Thyroid gland (tissue), 4 donors: Measurements from ENCODE around the gene IRF9. TPM values are rescaled to one million over a fixed set of nuclear protein-coding genes. Genes with fewer than 3 reads are reported as not detected.
"Not testable (repeated sequence)": the region's sequence is repeated elsewhere in the genome, so short reads cannot be mapped to it uniquely, and the experiment has no call there.

Experiments
- DNase-seq, 2 donors: peaks; one replicate each; pipeline ENCODE4 v3.0.0-alpha.2; 2019
- H3K27ac ChIP-seq, 3 donors: fragments of 200-600 bp; sonication (generic); 1 replicate in 2 of 3; 2 replicates in 1 of 3; pipeline ENCODE4 v1.5.1; 2016 to 2019; ENCODE audit warnings: mild to moderate bottlenecking in 1 of 3, moderate library complexity in 1 of 3
- H3K27me3 ChIP-seq: fragments of 200-600 bp; sonication (generic); one replicate; pipeline ENCODE4 v1.5.1; 2019
- H3K36me3 ChIP-seq, 2 donors: fragments of 200-600 bp; sonication (generic); one replicate each; pipeline ENCODE4 v1.5.1; 2016 to 2019
- H3K4me1 ChIP-seq, 2 donors: fragments of 200-600 bp; sonication (generic); one replicate each; pipeline ENCODE4 v1.5.1; 2017 to 2019
- H3K4me3 ChIP-seq, 3 donors: fragments of 200-600 bp; sonication (generic); replicated peaks in 1 of 3; 1 replicate in 2 of 3; 2 replicates in 1 of 3; pipeline ENCODE4 v1.5.1; 2016; ENCODE audit warnings: mild to moderate bottlenecking in 1 of 3
- H3K9me3 ChIP-seq: fragments of 200-600 bp; sonication (generic); one replicate; pipeline ENCODE4 v1.5.1; 2017
- POLR2A ChIP-seq, 2 donors: fragments of 450-650 bp; IDR thresholded peaks; one replicate each; pipeline ENCODE4 v1.6.1; 2017; ENCODE audit warnings: antibody characterized with exemption in 2 of 2, mild to moderate bottlenecking in 2 of 2, moderate library complexity in 1 of 2
- WGBS, 2 donors: methylation state at CpG; one replicate each; pipeline ENCODE4 v1.1.5; 2017; 5-methylcytosine and 5-hydroxymethylcytosine counted together
- intact Hi-C: fragments of 100-400 bp; cut with DNase I; formaldehyde crosslinking; loops from one replicate; pipeline ENCODE4 v1.15.1; 2023
- total RNA-seq, 4 donors: library from RNA; depleted of rRNA; stranded (reverse); fragments of >200 nt; gene quantifications; one replicate each; pipeline ENCODE4 v1.2.3, GENCODE V29; 2016
- TF ChIP-seq, protein P1 (sequence below), 6 experiments: fragments of 200-600 bp in 3 of 6; fragments of 450-650 bp in 3 of 6; sonication (generic) in 3 of 6; IDR thresholded peaks; one replicate each; pipeline ENCODE4 v1.5.1; 2016 to 2019; ENCODE audit warnings: antibody characterized with exemption in 6 of 6, mild to moderate bottlenecking in 2 of 6, inconsistent platforms in 1 of 6, moderate library complexity in 1 of 6

The IRF9 gene
- total RNA-seq, 4 donors from 2014 or later, result 55.1 to 92.3 (median 70.0) TPM

DNA sequence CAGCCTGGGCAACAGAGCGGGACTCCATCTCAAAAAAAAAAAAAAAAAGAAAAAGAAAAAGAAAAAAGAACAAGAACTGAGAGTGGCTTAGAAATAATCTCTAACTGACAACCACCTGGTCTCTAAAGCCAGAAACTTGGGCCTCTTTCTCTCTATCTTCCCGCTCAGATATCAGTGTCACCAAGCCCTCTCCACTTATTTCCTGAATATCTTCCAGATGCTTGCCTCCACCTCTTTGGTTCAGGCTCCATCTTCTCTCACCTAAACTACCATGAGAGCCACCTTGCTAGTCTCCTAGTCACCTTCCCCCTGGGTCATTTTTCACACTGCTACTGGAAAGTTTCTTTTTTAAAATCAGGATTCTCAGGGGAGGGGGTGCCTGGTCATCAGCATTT, 36.0 kb downstream of the IRF9 start:
- no peak overlapping the region for H3K27ac ChIP-seq
- 98% methylated on average over 2 of the region's 2 CpGs for WGBS, 2 donors
- no peak overlapping the region for H3K4me3 ChIP-seq
- TF ChIP-seq POLR2A (IDR thresholded peaks at IDR 0.05), result no peak
- TF ChIP-seq, protein P1, sequence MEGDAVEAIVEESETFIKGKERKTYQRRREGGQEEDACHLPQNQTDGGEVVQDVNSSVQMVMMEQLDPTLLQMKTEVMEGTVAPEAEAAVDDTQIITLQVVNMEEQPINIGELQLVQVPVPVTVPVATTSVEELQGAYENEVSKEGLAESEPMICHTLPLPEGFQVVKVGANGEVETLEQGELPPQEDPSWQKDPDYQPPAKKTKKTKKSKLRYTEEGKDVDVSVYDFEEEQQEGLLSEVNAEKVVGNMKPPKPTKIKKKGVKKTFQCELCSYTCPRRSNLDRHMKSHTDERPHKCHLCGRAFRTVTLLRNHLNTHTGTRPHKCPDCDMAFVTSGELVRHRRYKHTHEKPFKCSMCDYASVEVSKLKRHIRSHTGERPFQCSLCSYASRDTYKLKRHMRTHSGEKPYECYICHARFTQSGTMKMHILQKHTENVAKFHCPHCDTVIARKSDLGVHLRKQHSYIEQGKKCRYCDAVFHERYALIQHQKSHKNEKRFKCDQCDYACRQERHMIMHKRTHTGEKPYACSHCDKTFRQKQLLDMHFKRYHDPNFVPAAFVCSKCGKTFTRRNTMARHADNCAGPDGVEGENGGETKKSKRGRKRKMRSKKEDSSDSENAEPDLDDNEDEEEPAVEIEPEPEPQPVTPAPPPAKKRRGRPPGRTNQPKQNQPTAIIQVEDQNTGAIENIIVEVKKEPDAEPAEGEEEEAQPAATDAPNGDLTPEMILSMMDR (IDR thresholded peaks at IDR 0.05), result no peak
- no peaks in the 10 kb centered on the region for H3K9me3 ChIP-seq
- no peak for DNase-seq
- H3K4me1 ChIP-seq, result peaks cover 17 to 31% of the 10 kb centered on the region in 2 donors
- intact Hi-C loops, result no loop called here
- peaks cover 5 to 9% of the 10 kb centered on the region in 2 donors for H3K36me3 ChIP-seq
- no peaks in the 10 kb centered on the region for H3K27me3 ChIP-seq

DNA sequence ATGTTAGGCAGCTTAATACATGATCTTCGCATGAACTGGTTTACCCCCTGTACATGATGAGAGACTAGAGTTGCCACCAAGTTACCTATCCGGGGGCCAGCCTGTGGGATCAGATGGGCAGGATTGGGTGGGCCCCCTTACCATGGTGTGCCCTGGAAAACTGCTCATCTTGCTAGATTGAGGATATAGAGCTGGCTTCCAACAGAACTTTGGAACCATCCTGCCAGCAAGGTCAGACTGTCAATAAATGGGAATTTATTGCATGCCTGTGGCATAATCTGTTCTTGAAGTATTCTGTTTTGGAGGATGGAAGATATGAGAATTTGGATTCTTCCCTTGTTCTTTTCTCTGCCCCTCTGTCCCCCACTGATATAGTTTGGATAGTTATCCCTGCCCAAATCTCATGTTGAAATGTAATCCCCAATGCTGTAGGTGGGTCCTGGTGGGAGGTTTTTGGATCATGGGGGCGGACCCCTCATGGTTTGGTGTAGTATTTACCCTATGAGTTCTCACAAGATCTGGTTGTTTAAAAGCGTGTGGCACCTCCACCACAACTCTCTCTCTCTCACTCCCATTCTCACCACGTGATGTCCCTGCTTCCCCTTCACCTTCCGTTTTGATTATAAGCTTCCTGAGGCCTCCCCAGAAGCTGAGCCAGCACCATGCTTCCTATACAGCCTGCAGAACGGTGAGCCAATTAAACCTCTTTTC, 37.9 kb downstream of the IRF9 start:
- no peak for DNase-seq
- 92 to 93% methylated on average over 7 of the region's 7 CpGs for WGBS, 2 donors
- Histone ChIP-seq H3K27ac (no peak overlapping the region), H3K4me3 (no peak overlapping the region), H3K27me3 (no peaks in the 10 kb centered on the region), H3K9me3 (no peaks in the 10 kb centered on the region), H3K4me1 (peaks cover 16 to 29% of the 10 kb centered on the region in 2 donors), H3K36me3 (no peaks in the 10 kb centered on the region)
- intact Hi-C loops, result no loop called here
- TF ChIP-seq, protein P1 (IDR thresholded peaks at IDR 0.05), result no peak
- no peak for TF ChIP-seq POLR2A (IDR thresholded peaks at IDR 0.05)

DNA sequence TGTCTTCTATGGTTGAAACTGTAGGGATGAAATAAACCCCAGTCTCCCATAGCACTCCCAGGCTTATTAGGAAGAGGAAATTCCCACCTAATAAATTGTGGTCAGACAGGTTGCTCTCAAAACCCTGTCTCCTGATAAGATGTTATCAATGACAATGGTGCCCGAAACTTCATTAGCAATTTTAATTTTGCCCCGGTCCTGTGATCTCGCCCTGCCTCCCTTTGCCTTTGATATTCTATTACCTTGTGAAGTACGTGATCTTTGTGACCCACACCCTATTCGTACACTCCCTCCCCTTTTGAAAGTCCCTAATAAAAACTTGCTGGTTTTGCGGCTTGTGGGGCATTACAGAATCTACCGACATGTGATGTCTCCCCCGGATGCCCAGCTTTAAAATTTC, 41.5 kb downstream of the IRF9 start:
- H3K27ac ChIP-seq, intact Hi-C loops, H3K36me3 ChIP-seq, H3K27me3 ChIP-seq, DNase-seq, H3K4me3 ChIP-seq, H3K9me3 ChIP-seq, H3K4me1 ChIP-seq: not testable (repeated sequence)
- 90% methylated on average over 8 of the region's 8 CpGs for WGBS, 2 donors

DNA sequence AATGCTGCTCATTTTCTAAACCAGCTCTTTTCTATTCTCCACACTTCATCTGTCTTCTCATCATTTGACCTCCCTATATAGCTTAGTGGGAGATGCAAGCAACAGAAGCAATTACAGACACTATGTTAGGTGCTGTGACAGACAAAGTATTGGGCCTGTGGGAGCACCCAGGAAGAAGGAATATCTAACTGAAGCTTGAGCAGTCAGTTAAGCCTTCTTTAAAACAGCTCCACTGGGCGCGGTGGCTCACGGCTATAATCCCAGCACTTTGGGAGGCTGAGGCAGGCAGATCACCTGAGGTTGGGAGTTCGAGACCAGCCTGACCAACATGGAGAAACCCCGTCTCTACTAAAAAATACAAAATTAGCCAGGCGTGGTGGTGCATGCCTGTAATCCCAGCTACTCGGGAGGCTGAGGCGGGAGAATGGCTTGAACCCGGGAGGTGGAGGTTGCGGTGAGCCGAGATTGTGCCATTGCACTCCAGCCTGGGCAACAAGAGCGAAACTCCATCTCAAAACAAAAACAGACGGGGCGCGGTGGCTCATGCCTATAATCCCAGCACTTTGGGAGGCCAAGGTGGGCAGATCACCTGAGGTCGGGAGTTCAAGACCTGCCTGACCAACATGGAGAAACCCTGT, 42.3 kb downstream of the IRF9 start:
- H3K36me3 ChIP-seq, result peaks cover 9 to 16% of the 10 kb centered on the region in 2 donors

DNA sequence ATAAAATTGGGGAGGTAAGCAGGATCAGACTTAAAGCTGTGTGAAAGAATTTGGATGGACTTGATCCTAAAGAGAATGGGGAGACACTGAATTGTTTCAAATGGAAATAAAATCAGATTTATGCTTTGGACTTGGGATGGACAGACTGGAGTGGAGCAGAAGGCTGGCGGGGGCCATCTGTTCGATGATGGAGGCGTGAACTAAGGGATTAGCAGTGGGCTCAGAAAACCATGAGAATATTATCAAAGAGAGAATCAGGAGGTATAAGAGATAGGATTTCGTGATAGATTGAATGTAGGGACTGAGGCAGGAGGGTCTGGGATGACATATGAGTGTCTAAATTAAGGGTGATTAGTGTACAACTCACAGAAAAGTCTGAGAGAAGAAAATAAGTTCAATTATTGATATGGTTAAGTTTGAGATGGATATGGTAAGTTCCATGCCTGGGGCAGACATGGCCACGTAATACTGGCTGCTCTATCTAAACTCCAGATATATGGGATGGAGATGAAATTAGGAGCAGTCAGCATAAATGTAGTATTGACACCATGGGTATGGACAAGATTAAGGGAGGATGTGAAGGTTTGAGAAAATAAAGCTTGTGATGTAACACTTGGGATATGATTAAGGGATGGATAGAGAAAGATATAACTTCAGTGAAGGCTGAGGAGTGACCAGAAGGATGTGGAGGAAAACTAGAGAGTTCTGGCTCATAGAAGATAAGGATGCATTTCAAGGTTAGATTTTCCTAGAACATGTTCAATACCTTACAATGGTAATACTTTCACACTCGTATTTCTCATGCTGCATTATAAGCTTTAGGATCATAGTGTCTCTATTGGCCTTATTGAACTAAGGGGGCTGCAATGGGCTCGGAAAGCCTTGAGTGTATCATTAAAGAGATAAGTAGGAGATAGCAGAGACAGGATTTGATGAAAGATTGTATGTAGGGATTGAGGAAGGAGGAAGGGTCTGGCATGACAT, 43.4 kb downstream of the IRF9 start:
- H3K9me3 ChIP-seq, result no peaks in the 10 kb centered on the region
- TF ChIP-seq, protein P1 (IDR thresholded peaks at IDR 0.05), result no peak
- TF ChIP-seq POLR2A (IDR thresholded peaks at IDR 0.05), result no peak
- H3K4me3 ChIP-seq, result no peak overlapping the region
- H3K36me3 ChIP-seq, result peaks cover 14 to 18% of the 10 kb centered on the region in 2 donors
- no peaks in the 10 kb centered on the region for H3K27me3 ChIP-seq
- DNase-seq, result no peak
- WGBS, 2 donors, result 93 to 95% methylated on average over 7 of the region's 7 CpGs
- H3K27ac ChIP-seq, result no peak overlapping the region
- intact Hi-C loops, result no loop called here
- no peaks in the 10 kb centered on the region for H3K4me1 ChIP-seq

More for the DNA sequence above, 42.3 kb downstream of the IRF9 start:
- H3K9me3 ChIP-seq, H3K4me3 ChIP-seq, H3K4me1 ChIP-seq, H3K27me3 ChIP-seq, H3K27ac ChIP-seq, intact Hi-C loops, DNase-seq: not testable (repeated sequence)
- WGBS, 2 donors, result 92 to 94% methylated on average over 16 of the region's 16 CpGs
